Measurements from ENCODE around the gene CA5A. TPM values are rescaled to one million over a fixed set of nuclear protein-coding genes. Genes with fewer than 3 reads are reported as not detected.
A peak's percentile ranks its signal among the peaks of the same experiment; 100 is the strongest.
"Not testable (repeated sequence)": the region's sequence is repeated elsewhere in the genome, so short reads cannot be mapped to it uniquely, and the experiment has no call there.

Gene CA5A
- total RNA-seq, 1 experiment from 2014 or later: 1.7 TPM

GRCh38 chr16:87869061-87869878 lies 67.1 kb downstream of the CA5A start, which contains the start of gene SLC7A5:
TSS of gene SLC7A5 (minus strand) at chr16:87869507. CDS start at chr16:87869422, 85 bp downstream.
- H3K9me3 ChIP-seq; H3K9me3 Mint-ChIP-seq (ENCODE audit: unreplicated experiment); H3K27me3 Mint-ChIP-seq (ENCODE audit: insufficient read depth, unreplicated experiment); H3K27me3 ChIP-seq (replicated peaks; ENCODE audit: control insufficient read depth, insufficient read depth, low read length); H3K36me3 ChIP-seq (ENCODE audit: control insufficient read depth, insufficient read depth, low read length); intact Hi-C loops (cut with micrococcal nuclease; ENCODE audit: unreplicated experiment); BruUV-seq (replicated peaks): not testable (repeated sequence)
- CTCF ChIA-PET: interaction anchor here (1.5 to 6.6 kb wide), 4 partner anchors 16 to 90 kb away, joined by 5 to 106 read pairs (median 43); no protein-coding TSS in a partner anchor
- peak within 1 kb of the TSS; percentile 90 for H3K4me3 Mint-ChIP-seq (ENCODE audit: unreplicated experiment)
- peaks cover 38% of the 10 kb centered on the region for H3K4me1 ChIP-seq
- POLR2A ChIA-PET: interaction anchor here (0.6 to 4.7 kb wide), 14 partner anchors 14 to 148 kb away, joined by 3 to 54 read pairs (median 7); partner anchors contain the start of genes BANP and KLHDC4
- peak within 1 kb of the TSS; percentile 96 for H3K27ac Mint-ChIP-seq (ENCODE audit: unreplicated experiment)
- peaks cover 40% of the 10 kb centered on the region for H3K4me1 Mint-ChIP-seq (ENCODE audit: low read depth, unreplicated experiment)
- peaks cover 87% of the 10 kb centered on the region for H3K36me3 Mint-ChIP-seq (ENCODE audit: insufficient read depth, unreplicated experiment)
- peak; percentile 97 to 99 for DNase-seq
- H3K4me3 ChIP-seq (ENCODE audit: low read depth, low read length): peak within 1 kb of the TSS; percentile 92

GRCh38 chr16:87868254-87869029 lies 67.9 kb downstream of the CA5A start:
- Mint-ChIP-seq H3K4me1 (ENCODE audit: low read depth, unreplicated experiment) (peaks cover 41% of the 10 kb centered on the region), H3K36me3 (ENCODE audit: insufficient read depth, unreplicated experiment) (peaks cover 95% of the 10 kb centered on the region), H3K4me3 (ENCODE audit: unreplicated experiment) (peak overlapping the region; percentile 90), H3K27ac (ENCODE audit: unreplicated experiment) (peak overlapping the region; percentile 95)
- H3K27me3 ChIP-seq (replicated peaks; ENCODE audit: control insufficient read depth, insufficient read depth, low read length); H3K9me3 ChIP-seq; H3K9me3 Mint-ChIP-seq (ENCODE audit: unreplicated experiment); intact Hi-C loops (cut with micrococcal nuclease; ENCODE audit: unreplicated experiment); H3K27me3 Mint-ChIP-seq (ENCODE audit: insufficient read depth, unreplicated experiment); H3K36me3 ChIP-seq (ENCODE audit: control insufficient read depth, insufficient read depth, low read length): not testable (repeated sequence)
- Histone ChIP-seq H3K4me3 (ENCODE audit: low read depth, low read length) (peak overlapping the region; percentile 92), H3K4me1 (peaks cover 35% of the 10 kb centered on the region)
- ChIA-PET POLR2A (interaction anchor here (2.3 to 4.7 kb wide), 4 partner anchors 16 to 103 kb away, joined by 8 to 54 read pairs (median 34); partner anchors contain the start of gene KLHDC4), CTCF (interaction anchor here (1.7 to 6.6 kb wide), 2 partner anchors 19 to 89 kb away, joined by 6 to 106 read pairs; no protein-coding TSS in a partner anchor)
- TSS peak; percentile 50 for BruUV-seq (replicated peaks)
- peak in 1 of 2 experiments; percentile 27 for DNase-seq

GRCh38 chr16:87865902-87866555 lies 70.3 kb downstream of the CA5A start:
- peaks cover 33% of the 10 kb centered on the region for H3K4me1 ChIP-seq
- H3K4me3 ChIP-seq (ENCODE audit: low read depth, low read length); H3K27me3 Mint-ChIP-seq (ENCODE audit: insufficient read depth, unreplicated experiment); H3K27me3 ChIP-seq (replicated peaks; ENCODE audit: control insufficient read depth, insufficient read depth, low read length); DNase-seq; H3K9me3 Mint-ChIP-seq (ENCODE audit: unreplicated experiment); BruUV-seq (replicated peaks); H3K36me3 ChIP-seq (ENCODE audit: control insufficient read depth, insufficient read depth, low read length); H3K9me3 ChIP-seq; intact Hi-C loops (cut with micrococcal nuclease; ENCODE audit: unreplicated experiment): not testable (repeated sequence)
- ChIA-PET CTCF (interaction anchor here (0.8 kb wide), 1 partner anchor 87 kb away, joined by 3 read pairs; no protein-coding TSS in a partner anchor), POLR2A (interaction anchor here (1.1 kb wide), 1 partner anchor 13 kb away, joined by 3 read pairs; no protein-coding TSS in a partner anchor)
- Mint-ChIP-seq H3K4me3 (ENCODE audit: unreplicated experiment) (peak overlapping the region; percentile 90), H3K27ac (ENCODE audit: unreplicated experiment) (peak overlapping the region; percentile 95), H3K36me3 (ENCODE audit: insufficient read depth, unreplicated experiment) (peaks cover 100% of the 10 kb centered on the region), H3K4me1 (ENCODE audit: low read depth, unreplicated experiment) (peaks cover 26% of the 10 kb centered on the region)

- Histone ChIP-seq H3K27me3 (replicated peaks; ENCODE audit: control insufficient read depth, insufficient read depth, low read length) (no peaks in the 10 kb centered on the region), H3K36me3 (ENCODE audit: control insufficient read depth, insufficient read depth, low read length) (peaks cover 1% of the 10 kb centered on the region), H3K4me1 (peaks cover 32% of the 10 kb centered on the region; the same call in 1 of the 2 replicates), H3K4me3 (ENCODE audit: low read depth, low read length) (no peak overlapping the region), H3K9me3 (no peaks in the 10 kb centered on the region)
- Mint-ChIP-seq H3K4me3 (ENCODE audit: unreplicated experiment) (peak overlapping the region; percentile 90), H3K4me1 (ENCODE audit: low read depth, unreplicated experiment) (peaks cover 36% of the 10 kb centered on the region), H3K27ac (ENCODE audit: unreplicated experiment) (peak overlapping the region; percentile 95), H3K36me3 (ENCODE audit: insufficient read depth, unreplicated experiment) (peaks cover 100% of the 10 kb centered on the region), H3K9me3 (ENCODE audit: unreplicated experiment) (no peaks in the 10 kb centered on the region), H3K27me3 (ENCODE audit: insufficient read depth, unreplicated experiment) (no peaks in the 10 kb centered on the region)
- POLR2A ChIA-PET: no interaction called here
- CTCF ChIA-PET: interaction anchor here (0.5 to 1.2 kb wide), 2 partner anchors 12 to 14 kb away, joined by 4 to 5 read pairs; no protein-coding TSS in a partner anchor
- no peak for DNase-seq
- BruUV-seq (replicated peaks): no TSS peak
- intact Hi-C loops (cut with micrococcal nuclease; ENCODE audit: unreplicated experiment): no loop called here
- no peak for TF ChIP-seq CTCF (IDR thresholded peaks at IDR 0.05; ENCODE audit: insufficient read depth in 1 of 2, low read depth in 1 of 2, low read length in 1 of 2, severe bottlenecking in 1 of 2, unreplicated experiment in 1 of 2)
Measured at GRCh38 chr16:87864331-87864989, 71.9 kb downstream of the CA5A start.

- Mint-ChIP-seq H3K36me3 (ENCODE audit: insufficient read depth, unreplicated experiment) (peaks cover 100% of the 10 kb centered on the region), H3K4me1 (ENCODE audit: low read depth, unreplicated experiment) (peaks cover 36% of the 10 kb centered on the region)
- H3K27me3 ChIP-seq (replicated peaks; ENCODE audit: control insufficient read depth, insufficient read depth, low read length); H3K27me3 Mint-ChIP-seq (ENCODE audit: insufficient read depth, unreplicated experiment); H3K4me3 Mint-ChIP-seq (ENCODE audit: unreplicated experiment); H3K36me3 ChIP-seq (ENCODE audit: control insufficient read depth, insufficient read depth, low read length); intact Hi-C loops (cut with micrococcal nuclease; ENCODE audit: unreplicated experiment); CTCF ChIA-PET; H3K9me3 ChIP-seq; BruUV-seq (replicated peaks); H3K4me3 ChIP-seq (ENCODE audit: low read depth, low read length); DNase-seq; H3K9me3 Mint-ChIP-seq (ENCODE audit: unreplicated experiment); H3K27ac Mint-ChIP-seq (ENCODE audit: unreplicated experiment): not testable (repeated sequence)
- POLR2A ChIA-PET: interaction anchor here (0.6 kb wide), 1 partner anchor 11 kb away, joined by 9 read pairs; no protein-coding TSS in a partner anchor
- peaks cover 36% of the 10 kb centered on the region for H3K4me1 ChIP-seq
Measured at GRCh38 chr16:87863327-87863635, 73.0 kb downstream of the CA5A start.
